IMR-90 (cell line): ENCODE results near the gene RHCE. TPM values are rescaled to one million over a fixed set of nuclear protein-coding genes. Genes with fewer than 3 reads are reported as not detected.
"Not testable (repeated sequence)": the region's sequence is repeated elsewhere in the genome, so short reads cannot be mapped to it uniquely, and the experiment has no call there.

Experiments used
- ATAC-seq: fragments of 200-7000 bp; cut with Tn5 transposase; 2 replicates; pipeline ENCODE4 v1.9.1; 2020; ENCODE audit warnings: low read depth, mild to moderate bottlenecking, moderate library complexity
- Bru-seq: library from RNA; stranded (reverse); fragments of 400-500 nt; gene quantifications from one replicate; lab custom pipeline; 2021; lab: Mats Ljungman, UMichigan
- BruChase-seq, 2 experiments: library from RNA; stranded (reverse); fragments of 400-500 nt; gene quantifications; one replicate each; lab custom pipeline; 2021; lab: Mats Ljungman, UMichigan
- BruUV-seq: library from RNA; stranded (reverse); fragments of 400-500 nt; replicated peaks from 2 replicates; lab custom pipeline; 2021; lab: Mats Ljungman, UMichigan
- CTCF ChIA-PET: fragments of 300-600 bp; formaldehyde crosslinking; extraction: SDS; loops from one replicate; lab custom pipeline; 2021; ENCODE audit warnings: antibody characterized with exemption; lab: Yijun Ruan, JAX
- POLR2A ChIA-PET: fragments of 300-600 bp; sonication (Branson Sonifier 250); formaldehyde crosslinking; loops from one replicate; lab custom pipeline; 2022; ENCODE audit warnings: antibody characterized with exemption; ENCODE audit not compliant: unreplicated experiment; lab: Charles Lee
- DNase-seq: peaks from one replicate; pipeline ENCODE4 v3.0.0; 2013
- H2AFZ ChIP-seq: replicated peaks from 2 replicates; pipeline ENCODE3; 2013; ENCODE audit warnings: low read length, mild to moderate bottlenecking; ENCODE audit not compliant: poor library complexity
- H2AK5ac ChIP-seq: 2 replicates; pipeline ENCODE4 v1.6.1; 2013; ENCODE audit warnings: low read depth, low read length, inconsistent platforms
- H2AK9ac ChIP-seq: replicated peaks from 2 replicates; pipeline ENCODE3; 2013; ENCODE audit warnings: mild to moderate bottlenecking, low read depth, low read length, moderate library complexity; ENCODE audit not compliant: poor library complexity
- H2BK120ac ChIP-seq: 2 replicates; pipeline ENCODE4 v1.6.1; 2013; ENCODE audit warnings: low read depth, low read length, inconsistent platforms
- H2BK15ac ChIP-seq: 3 replicates; pipeline ENCODE4 v1.6.1; 2013; ENCODE audit warnings: low read depth, low read length, inconsistent platforms
- H2BK20ac ChIP-seq: 2 replicates; pipeline ENCODE4 v1.6.1; 2013; ENCODE audit warnings: low read depth, mild to moderate bottlenecking, inconsistent platforms, low read length, moderate library complexity
- H2BK5ac ChIP-seq: 2 replicates; pipeline ENCODE4 v1.6.1; 2013; ENCODE audit warnings: mild to moderate bottlenecking, low read depth, low read length, inconsistent platforms; ENCODE audit not compliant: poor library complexity, severe bottlenecking
- H3K14ac ChIP-seq: replicated peaks from 2 replicates; pipeline ENCODE4 v1.6.1; 2013; ENCODE audit warnings: low read depth, low read length, inconsistent platforms
- H3K18ac ChIP-seq: 2 replicates; pipeline ENCODE4 v1.6.1; 2013; ENCODE audit warnings: low read depth, low read length, control low read depth
- H3K23ac ChIP-seq: 2 replicates; pipeline ENCODE4 v1.6.1; 2013; ENCODE audit warnings: low read depth, low read length, inconsistent platforms
- H3K27ac ChIP-seq: 2 replicates; pipeline ENCODE4 v1.5.1; 2013; ENCODE audit warnings: mild to moderate bottlenecking, control low read depth, low read length; ENCODE audit not compliant: insufficient read depth
- H3K27me3 ChIP-seq: 2 replicates; pipeline ENCODE4 v1.6.1; 2013; ENCODE audit warnings: low read length; ENCODE audit not compliant: control insufficient read depth, insufficient read depth
- H3K36me3 ChIP-seq: 2 replicates; pipeline ENCODE4 v1.6.1; 2013; ENCODE audit warnings: low read length, mixed read lengths; ENCODE audit not compliant: control insufficient read depth, insufficient read depth
- H3K4ac ChIP-seq: 2 replicates; pipeline ENCODE4 v1.6.1; 2013; ENCODE audit warnings: low read depth, low read length, inconsistent platforms
- H3K4me1 ChIP-seq: 2 replicates; pipeline ENCODE4 v1.6.1; 2013; ENCODE audit warnings: low read length, mixed read lengths; ENCODE audit not compliant: control insufficient read depth, insufficient read depth
- H3K4me2 ChIP-seq: 2 replicates; pipeline ENCODE4 v1.6.1; 2013; ENCODE audit warnings: low read depth, mild to moderate bottlenecking, control low read depth, low read length, moderate library complexity
- H3K4me3 ChIP-seq: 2 replicates; pipeline ENCODE4 v1.5.1; 2013; ENCODE audit warnings: low read depth, mild to moderate bottlenecking, control low read depth, low read length, moderate library complexity; ENCODE audit not compliant: insufficient read depth
- H3K56ac ChIP-seq: 2 replicates; pipeline ENCODE4 v1.6.1; 2013; ENCODE audit warnings: low read length, inconsistent platforms; ENCODE audit not compliant: insufficient read depth; ENCODE audit errors: extremely low read depth
- H3K79me1 ChIP-seq, 2 experiments: 2 replicates each; pipeline ENCODE4 v1.6.1; 2013; ENCODE audit warnings: low read length in 2 of 2, inconsistent platforms in 1 of 2, low read depth in 1 of 2
- H3K9ac ChIP-seq: 2 replicates; pipeline ENCODE4 v1.6.1; 2013; ENCODE audit warnings: low read depth, low read length, control low read depth
- H3K9me1 ChIP-seq: 2 replicates; pipeline ENCODE4 v1.6.1; 2013; ENCODE audit warnings: low read length, inconsistent platforms; ENCODE audit not compliant: insufficient read depth
- H3K9me3 ChIP-seq: 2 replicates; pipeline ENCODE4 v1.6.1; 2013; ENCODE audit warnings: low read length; ENCODE audit not compliant: control insufficient read depth, insufficient read depth
- H4K20me1 ChIP-seq: 2 replicates; pipeline ENCODE4 v1.6.1; 2013; ENCODE audit warnings: low read length, inconsistent platforms; ENCODE audit not compliant: insufficient read depth
- H4K5ac ChIP-seq: 2 replicates; pipeline ENCODE4 v1.6.1; 2013; ENCODE audit warnings: mild to moderate bottlenecking, low read depth, low read length, control low read depth
- H4K8ac ChIP-seq, 2 experiments: 2 replicates each; pipeline ENCODE4 v1.6.1; 2013; ENCODE audit warnings: low read depth in 2 of 2, low read length in 2 of 2, control low read depth in 1 of 2, inconsistent platforms in 1 of 2
- H4K91ac ChIP-seq: 2 replicates; pipeline ENCODE4 v1.6.1; 2013; ENCODE audit warnings: low read depth, low read length, inconsistent platforms; ENCODE audit not compliant: insufficient read depth
- WGBS, 2 experiments: methylation state at CpG; one replicate each; pipeline versions ENCODE4 v1.1.5 to v1.1.7; 2013; ENCODE audit warnings: missing lambda C conversion rate in 2 of 2; ENCODE audit not compliant: insufficient read length in 1 of 2; ENCODE audit errors: extremely low coverage in 2 of 2; 5-methylcytosine and 5-hydroxymethylcytosine counted together
- dilution Hi-C: fragments of 300-500 bp; cut with HindIII; formaldehyde crosslinking; loops from one replicate; pipeline ENCODE4 v1.14.3; 2018; ENCODE audit warnings: low sequenced_read_pairs; ENCODE audit not compliant: unreplicated experiment
- in situ Hi-C: fragments of 300-500 bp; cut with MboI; formaldehyde crosslinking; loops from 3 replicates; pipeline ENCODE4 v1.14.3; 2019; ENCODE audit warnings: low sequenced_read_pairs, inconsistent platforms, mixed read lengths
- intact Hi-C: fragments of 100-400 bp; cut with micrococcal nuclease; formaldehyde crosslinking; loops from 2 replicates; pipeline ENCODE4 v1.10.0; 2022
- long read RNA-seq: library from polyadenylated mRNA; unstranded; transcript quantifications from one replicate; pipeline ENCODE4 v2.0.0, GENCODE V29; 2021; ENCODE audit not compliant: unreplicated experiment
- polyA plus RNA-seq, 3 experiments: library from polyadenylated mRNA; depleted of rRNA; stranded (reverse); fragments of >200 nt; gene quantifications; 2 replicates each; pipeline ENCODE4 v1.2.3, GENCODE V29; 2012; ENCODE audit warnings: low replicate concordance in 1 of 3
- total RNA-seq: library from RNA; depleted of rRNA; stranded (reverse); fragments of >200 nt; gene quantifications from 2 replicates; pipeline ENCODE4 v1.2.3, GENCODE V29; 2012; rRNA removed

The RHCE gene
- 0.54 and 0.56 TPM in 2 replicates for total RNA-seq
- polyA plus RNA-seq (2012; rRNA removed): 0.39 and 0.62 TPM in 2 replicates
- polyA plus RNA-seq (2012; cell fraction: cytosol; rRNA removed): 0.70 and 1.3 TPM in 2 replicates
- 0.49 and 0.58 TPM in 2 replicates for polyA plus RNA-seq (2012; cell fraction: nucleus; rRNA removed; ENCODE audit: low replicate concordance)
- Bru-seq, nascent RNA: percentile 29 among the genes with signal in this experiment
- percentile 35 among the genes with signal in this experiment for BruChase-seq, experiment 1, labeled RNA remaining after a 6-hour chase
- BruChase-seq, experiment 2, labeled RNA remaining after a 2-hour chase: percentile 31 among the genes with signal in this experiment
- long read RNA-seq, partial matches to known transcripts: 0 of 2 reads
- long read RNA-seq, other reads (novel, unspliced or antisense): 2 of 2 reads

GRCh38 chr1:25420715-25421114, at the start of gene RHCE:
RHCE (minus strand) TSS chr1:25420825; CDS start chr1:25420786, 39 bp downstream.
- ATAC-seq, H3K27ac ChIP-seq, H3K9ac ChIP-seq, intact Hi-C loops, H3K56ac ChIP-seq, H3K4me2 ChIP-seq, BruUV-seq, H4K91ac ChIP-seq, DNase-seq, H3K9me3 ChIP-seq, H3K79me1 ChIP-seq, H4K5ac ChIP-seq, H4K8ac ChIP-seq, dilution Hi-C loops, H4K20me1 ChIP-seq, H2AK9ac ChIP-seq, H2BK120ac ChIP-seq, POLR2A ChIA-PET, H3K4me1 ChIP-seq, H3K9me1 ChIP-seq, H2BK5ac ChIP-seq, CTCF ChIA-PET, H3K27me3 ChIP-seq, H2BK15ac ChIP-seq, H3K4me3 ChIP-seq, H3K23ac ChIP-seq, H3K4ac ChIP-seq, H3K14ac ChIP-seq, H2AFZ ChIP-seq, H2AK5ac ChIP-seq, H3K18ac ChIP-seq, H3K36me3 ChIP-seq, H2BK20ac ChIP-seq: not testable (repeated sequence)
- WGBS, 2 experiments: no CpG with 5 or more reads among the region's 9 CpGs
- in situ Hi-C loops: loop anchor here (25.0 kb wide), 2 partner anchors 92 to 392 kb away; partner anchors contain the start of genes MTFR1L and SELENON
